Measurements from ENCODE around the gene PLCB1.
A peak's percentile ranks its signal among the peaks of the same experiment; 100 is the strongest.

Gene PLCB1

GRCh38 chr20:8398263-8399051, 266.4 kb downstream of the PLCB1 start:
- Histone ChIP-seq H3F3A (ENCODE audit: control insufficient read depth, insufficient read depth) (no peaks in the 10 kb centered on the region), H3K79me2 (ENCODE audit: control insufficient read depth, low read length) (no peaks in the 10 kb centered on the region), H3K9me2 (replicated peaks; ENCODE audit: control insufficient read depth, low read length) (no peaks in the 10 kb centered on the region), H3K9me3 (ENCODE audit: control insufficient read depth, insufficient read depth, low read length) (no peaks in the 10 kb centered on the region), H3K4me2 (ENCODE audit: low read length) (no peak overlapping the region), H3K27ac (ENCODE audit: low read depth, low read length) (no peak overlapping the region), H3K36me3 (ENCODE audit: control insufficient read depth, low read length) (no peaks in the 10 kb centered on the region; the same call in 1 of the 2 replicates), H3K4me1 (ENCODE audit: control insufficient read depth, low read length) (peaks cover 48% of the 10 kb centered on the region), H4K20me1 (ENCODE audit: control insufficient read depth, insufficient read depth, low read depth, low read length) (no peaks in the 10 kb centered on the region), H3K27me3 (ENCODE audit: control insufficient read depth, low read length) (no peaks in the 10 kb centered on the region), H3K4me3 (ENCODE audit: low read length) (no peak overlapping the region)
- no peak for TF ChIP-seq EZH2phosphoT487 (IDR thresholded peaks at IDR 0.05; ENCODE audit: borderline replicate concordance, low read length)
- TF ChIP-seq CTCF (IDR thresholded peaks at IDR 0.05; ENCODE audit: low read depth, low read length, poor library complexity, severe bottlenecking) = no peak

GRCh38 chr20:8399947-8400346, 267.9 kb downstream of the PLCB1 start:
- Histone ChIP-seq H3K36me3 (ENCODE audit: control insufficient read depth, low read length) (no peaks in the 10 kb centered on the region; the same call in 1 of the 2 replicates), H3K4me2 (ENCODE audit: low read length) (peak overlapping the region; percentile 79), H3K4me1 (ENCODE audit: control insufficient read depth, low read length) (peaks cover 61% of the 10 kb centered on the region), H3K27ac (ENCODE audit: low read depth, low read length) (peak overlapping the region; percentile 75), H3K9me3 (ENCODE audit: control insufficient read depth, insufficient read depth, low read length) (no peaks in the 10 kb centered on the region), H3K79me2 (ENCODE audit: control insufficient read depth, low read length) (no peaks in the 10 kb centered on the region), H3K4me3 (ENCODE audit: low read length) (peak overlapping the region; percentile 59), H3K9me2 (replicated peaks; ENCODE audit: control insufficient read depth, low read length) (no peaks in the 10 kb centered on the region), H3F3A (ENCODE audit: control insufficient read depth, insufficient read depth) (no peaks in the 10 kb centered on the region), H3K27me3 (ENCODE audit: control insufficient read depth, low read length) (no peaks in the 10 kb centered on the region), H4K20me1 (ENCODE audit: control insufficient read depth, insufficient read depth, low read depth, low read length) (no peaks in the 10 kb centered on the region)
- TF ChIP-seq EZH2phosphoT487 (IDR thresholded peaks at IDR 0.05; ENCODE audit: borderline replicate concordance, low read length) (no peak), CTCF (IDR thresholded peaks at IDR 0.05; ENCODE audit: low read depth, low read length, poor library complexity, severe bottlenecking) (no peak)

GRCh38 chr20:8400486-8400885, 268.4 kb downstream of the PLCB1 start:
- Histone ChIP-seq H3K4me3 (ENCODE audit: low read length) (peak overlapping the region; percentile 59; the same call in 1 of the 2 replicates), H3K9me3 (ENCODE audit: control insufficient read depth, insufficient read depth, low read length) (no peaks in the 10 kb centered on the region), H3K9me2 (replicated peaks; ENCODE audit: control insufficient read depth, low read length) (no peaks in the 10 kb centered on the region), H3K4me2 (ENCODE audit: low read length) (peak overlapping the region; percentile 79), H4K20me1 (ENCODE audit: control insufficient read depth, insufficient read depth, low read depth, low read length) (no peaks in the 10 kb centered on the region), H3K4me1 (ENCODE audit: control insufficient read depth, low read length) (peaks cover 63% of the 10 kb centered on the region), H3K36me3 (ENCODE audit: control insufficient read depth, low read length) (no peaks in the 10 kb centered on the region; the same call in 1 of the 2 replicates), H3K27me3 (ENCODE audit: control insufficient read depth, low read length) (no peaks in the 10 kb centered on the region), H3K27ac (ENCODE audit: low read depth, low read length) (peak overlapping the region; percentile 75), H3F3A (ENCODE audit: control insufficient read depth, insufficient read depth) (no peaks in the 10 kb centered on the region), H3K79me2 (ENCODE audit: control insufficient read depth, low read length) (no peaks in the 10 kb centered on the region)
- TF ChIP-seq EZH2phosphoT487 (IDR thresholded peaks at IDR 0.05; ENCODE audit: borderline replicate concordance, low read length) (no peak), CTCF (IDR thresholded peaks at IDR 0.05; ENCODE audit: low read depth, low read length, poor library complexity, severe bottlenecking) (no peak)
